K562 (cell line): ENCODE results near the gene EPHA2. TPM values are rescaled to one million over a fixed set of nuclear protein-coding genes. Genes with fewer than 3 reads are reported as not detected.

Experiments
- ATAC-seq: fragments of 200-7000 bp; cut with Tn5 transposase; 3 replicates; pipeline ENCODE4 v1.9.1; 2020; ENCODE audit warnings: moderate library complexity
- BruUV-seq: library from RNA; stranded (reverse); fragments of 400-500 nt; replicated peaks from 2 replicates; lab custom pipeline; 2021; lab: Mats Ljungman, UMichigan
- CTCF ChIA-PET: fragments of 300-600 bp; formaldehyde crosslinking; extraction: SDS; loops from one replicate; lab custom pipeline; 2021; ENCODE audit warnings: low intra/inter-chr PET ratio; lab: Yijun Ruan, JAX
- POLR2A ChIA-PET: fragments of 300-600, 350-650 bp; sonication (Branson Sonifier 250); formaldehyde crosslinking; extraction: SDS; loops from one replicate; lab custom pipeline; 2021; ENCODE audit warnings: antibody characterized with exemption, inconsistent platforms; lab: Yijun Ruan, JAX
- DNase-seq, 4 experiments: peaks; one replicate each; pipeline versions ENCODE4 v3.0.0 to v3.0.0-alpha.2; 2011 to 2018; ENCODE audit warnings: low spot score in 3 of 4, mixed read lengths in 3 of 4; ENCODE audit errors: extremely low read depth in 1 of 4
- FAIRE-seq: peaks from 2 replicates; lab custom pipeline; 2011; peaks lifted over from hg19 to GRCh38; lab: Jason Lieb, UNC
- H2AFZ ChIP-seq: 2 replicates; pipeline ENCODE4 v1.6.0; 2011; ENCODE audit warnings: low read depth, low read length, control low read depth, inconsistent platforms
- H3K27ac ChIP-seq: fragments of 200-600 bp; 3 replicates; pipeline ENCODE4 v1.8.0; 2011; ENCODE audit warnings: low read depth, mild to moderate bottlenecking, control low read depth, inconsistent platforms, low read length, moderate library complexity, mixed read lengths; ENCODE audit errors: extremely low read depth
- H3K27me3 ChIP-seq, 2 experiments: fragments of 300-600 bp in 1 of 2; 2 replicates in 1 of 2; 3 replicates in 1 of 2; pipeline versions ENCODE4 v1.6.0 to v1.8.0; 2011; ENCODE audit warnings: inconsistent platforms in 2 of 2, low read length in 2 of 2, mild to moderate bottlenecking in 1 of 2, mixed read lengths in 1 of 2, moderate library complexity in 1 of 2; ENCODE audit not compliant: control insufficient read depth in 2 of 2, insufficient read depth in 2 of 2
- H3K36me3 ChIP-seq: fragments of 300-600 bp; 3 replicates; pipeline ENCODE4 v1.8.0; 2011; ENCODE audit warnings: mild to moderate bottlenecking, low read length, inconsistent platforms; ENCODE audit not compliant: control insufficient read depth, insufficient read depth
- H3K4me1 ChIP-seq, 2 experiments: fragments of 200-600 bp in 1 of 2; replicated peaks in 1 of 2; 2 replicates in 1 of 2; 3 replicates in 1 of 2; pipeline versions ENCODE4 v1.5.1 to v1.8.0; 2011; ENCODE audit warnings: inconsistent platforms in 2 of 2, low read length in 2 of 2, mild to moderate bottlenecking in 1 of 2, mixed read lengths in 1 of 2, moderate library complexity in 1 of 2; ENCODE audit not compliant: control insufficient read depth in 2 of 2, insufficient read depth in 2 of 2
- H3K4me2 ChIP-seq: 2 replicates; pipeline ENCODE4 v1.6.1; 2011; ENCODE audit warnings: low read length, control low read depth, inconsistent platforms, mixed read lengths; ENCODE audit not compliant: insufficient read depth
- H3K4me3 ChIP-seq: fragments of 200-600 bp; sonication (generic), shearing (Covaris generic); 2 replicates; pipeline ENCODE4 v1.5.1; 2016; ENCODE audit warnings: control low read depth, inconsistent platforms
- H3K79me2 ChIP-seq: fragments of 200-600 bp; 3 replicates; pipeline ENCODE4 v1.8.0; 2011; ENCODE audit warnings: low read length, inconsistent platforms; ENCODE audit not compliant: control insufficient read depth, insufficient read depth
- H3K9ac ChIP-seq, 2 experiments: 2 replicates each; pipeline versions ENCODE4 v1.6.0 to v1.6.1; 2011; ENCODE audit warnings: low read depth in 2 of 2, low read length in 2 of 2, control low read depth in 1 of 2, inconsistent platforms in 1 of 2, mild to moderate bottlenecking in 1 of 2, mixed read lengths in 1 of 2; ENCODE audit not compliant: insufficient read depth in 1 of 2
- H3K9me1 ChIP-seq: one replicate; pipeline ENCODE4 v1.6.0; 2011; ENCODE audit warnings: inconsistent platforms, mild to moderate bottlenecking, low read length, moderate library complexity; ENCODE audit not compliant: control insufficient read depth, insufficient read depth
- H3K9me3 ChIP-seq: replicated peaks from 2 replicates; pipeline ENCODE4 v1.5.1; 2011; ENCODE audit warnings: low read depth, low read length, inconsistent platforms; ENCODE audit not compliant: control insufficient read depth, insufficient read depth
- H4K20me1 ChIP-seq: replicated peaks from 2 replicates; pipeline ENCODE4 v1.6.1; 2011; ENCODE audit warnings: low read length, inconsistent platforms, mixed read lengths; ENCODE audit not compliant: control insufficient read depth, insufficient read depth
- ADNP ChIP-seq: fragments of 200-800 bp; sonication (Bioruptor generic); IDR thresholded peaks from 2 replicates; pipeline ENCODE4 v1.6.1; 2016; ENCODE audit warnings: missing genetic modification characterization, missing compliant biosample characterization
- BCOR ChIP-seq: fragments of 450-650 bp; IDR thresholded peaks from 2 replicates; pipeline ENCODE4 v1.6.1; 2016
- BRD9 ChIP-seq: fragments of 450-650 bp; IDR thresholded peaks from 2 replicates; pipeline ENCODE4 v1.6.1; 2018; ENCODE audit warnings: low read depth; ENCODE audit not compliant: partially characterized antibody
- CBX3 ChIP-seq, 2 experiments: IDR thresholded peaks; 1 replicate in 1 of 2; 2 replicates in 1 of 2; pipeline ENCODE4 v1.6.1; 2012; ENCODE audit warnings: inconsistent platforms in 2 of 2, low read length in 2 of 2, borderline replicate concordance in 1 of 2, control low read depth in 1 of 2
- CHD4 ChIP-seq: fragments of 200-600 bp; sonication (generic); IDR thresholded peaks from 3 replicates; pipeline ENCODE4 v1.6.1; 2012; ENCODE audit warnings: low read depth, mild to moderate bottlenecking, mixed read lengths, low read length, inconsistent platforms; ENCODE audit not compliant: insufficient read depth, insufficient replicate concordance, poor library complexity, severe bottlenecking
- HDAC1 ChIP-seq, 2 experiments: fragments of 450-650 bp; IDR thresholded peaks; 2 replicates each; pipeline ENCODE4 v1.6.1; 2016 to 2017; ENCODE audit warnings: inconsistent platforms in 1 of 2, mild to moderate bottlenecking in 1 of 2, moderate library complexity in 1 of 2
- HDAC2 ChIP-seq: fragments of 450-650 bp; IDR thresholded peaks from 2 replicates; pipeline ENCODE4 v1.6.1; 2016; ENCODE audit warnings: mild to moderate bottlenecking
- KDM1A ChIP-seq, 2 experiments: fragments of 450-650 bp; IDR thresholded peaks; 2 replicates each; pipeline ENCODE4 v1.6.1; 2016; ENCODE audit warnings: mild to moderate bottlenecking in 2 of 2
- PHF20 ChIP-seq: fragments of 450-650 bp; IDR thresholded peaks from 2 replicates; pipeline ENCODE4 v1.6.1; 2018; ENCODE audit not compliant: partially characterized antibody
- POLR2B ChIP-seq: fragments of 450-650 bp; IDR thresholded peaks from 2 replicates; pipeline ENCODE4 v1.6.1; 2018; ENCODE audit warnings: low read depth; ENCODE audit not compliant: partially characterized antibody
- RBM25 ChIP-seq: fragments of 200-400 bp; formaldehyde crosslinking; IDR thresholded peaks from 2 replicates; pipeline ENCODE4 v1.6.1; 2018; ENCODE audit warnings: low read length, low read depth, moderate library complexity; ENCODE audit not compliant: severe bottlenecking
- RCOR1 ChIP-seq, 2 experiments: IDR thresholded peaks; 2 replicates each; pipeline ENCODE4 v1.6.1; 2012; ENCODE audit warnings: low read depth in 2 of 2, low read length in 2 of 2, borderline replicate concordance in 1 of 2, improper control_type of control experiment in 1 of 2
- SMARCA5 ChIP-seq: fragments of 450-650 bp; IDR thresholded peaks from 2 replicates; pipeline ENCODE4 v1.6.1; 2016
- TEAD4 ChIP-seq, 2 experiments: sonication (generic) in 1 of 2; formaldehyde crosslinking in 1 of 2; IDR thresholded peaks; 2 replicates each; pipeline versions ENCODE4 v1.6.1 to v1.8.0; 2012 to 2022; ENCODE audit warnings: borderline replicate concordance in 1 of 2, inconsistent platforms in 1 of 2, low read length in 1 of 2, mild to moderate bottlenecking in 1 of 2, missing genetic modification reagents in 1 of 2
- TGIF2 ChIP-seq: sonication (generic); formaldehyde crosslinking; IDR thresholded peaks from 2 replicates; pipeline ENCODE4 v1.8.1; 2022; ENCODE audit warnings: mild to moderate bottlenecking, missing genetic modification reagents, moderate library complexity
- ZFP36 ChIP-seq: fragments of 150-350 bp; IDR thresholded peaks from 2 replicates; pipeline ENCODE4 v1.6.1; 2018; ENCODE audit warnings: low read length, low read depth; ENCODE audit not compliant: partially characterized antibody
- ZNF143 ChIP-seq: sonication (generic); formaldehyde crosslinking; IDR thresholded peaks from 2 replicates; pipeline ENCODE4 v1.9.0; 2022; ENCODE audit warnings: mild to moderate bottlenecking, missing genetic modification reagents
- ZNF280A ChIP-seq: fragments of 450-650 bp; IDR thresholded peaks from 2 replicates; pipeline ENCODE4 v1.6.1; 2018; ENCODE audit warnings: mild to moderate bottlenecking, low read depth; ENCODE audit not compliant: partially characterized antibody
- WGBS: fragments of 100-300 bp; shearing (Covaris generic); methylation state at CpG from one replicate; pipeline ENCODE4 v1.1.6; 2016; ENCODE audit warnings: low coverage, mixed read lengths; ENCODE audit not compliant: insufficient coverage; ENCODE audit errors: missing lambda C conversion rate; 5-methylcytosine and 5-hydroxymethylcytosine counted together
- in situ Hi-C: fragments of 300-500 bp; cut with MboI; formaldehyde crosslinking; loops from 4 replicates; pipeline ENCODE4 v1.15.0; 2018; ENCODE audit warnings: inconsistent platforms, mixed read lengths
- intact Hi-C: fragments of 100-400 bp; cut with micrococcal nuclease; formaldehyde crosslinking; loops from 2 replicates; pipeline ENCODE4 v1.14.2; 2022
- polyA plus RNA-seq, 8 experiments: library from polyadenylated mRNA; depleted of rRNA in 4 of 8; stranded (reverse) in 5 of 8; unstranded in 3 of 8; fragments of >200 nt; fragmentation: Nextera tagmentation in 2 of 8; fragmentation: Illumina TruSeq in 1 of 8; extraction: Ambion mirVana in 2 of 8; extraction: Trizol in 1 of 8; gene quantifications; 2 replicates each; pipeline versions ENCODE4 v1.2.1 to v1.2.3, GENCODE V29; 2011 to 2014; ENCODE audit warnings: inconsistent platforms in 1 of 8, missing spikeins in 1 of 8
- total RNA-seq, 7 experiments: library from RNA; depleted of rRNA in 6 of 7; stranded (reverse); fragments of >200 nt in 6 of 7; fragmentation: Illumina TruSeq in 2 of 7; extraction: Trizol in 2 of 7; gene quantifications; 2 replicates each; pipeline versions ENCODE4 v1.2.1 to v1.2.3, GENCODE V29; 2011 to 2021; ENCODE audit warnings: low replicate concordance in 1 of 7

The EPHA2 gene
- total and polyA plus RNA-seq, 9 of the 15 experiments (the other 6 are each of a cell fraction or from before 2014, with no cell fraction given), result 0.04 to 0.40 (median 0.07) TPM; not detected in 4

- peak; percentile 96 for TF ChIP-seq RBM25
- peak in 1 of 2 experiments; percentile 60; a peak in 1 of 3 replicates for TF ChIP-seq CBX3 (IDR thresholded peaks at IDR 0.05; ENCODE audit: borderline replicate concordance in 1 of 2, low read length in 2 of 2)
- TF ChIP-seq RCOR1 (IDR thresholded peaks at IDR 0.05; ENCODE audit: borderline replicate concordance in 1 of 2, low read depth in 2 of 2, low read length in 2 of 2), result peak in 1 of 2 experiments; percentile 61; a peak in 1 of 4 replicates
- no peak for TF ChIP-seq TEAD4 (IDR thresholded peaks at IDR 0.05; ENCODE audit: low read length)
- TF ChIP-seq TEAD4 (CRISPR knock-in tag; IDR thresholded peaks at IDR 0.05; ENCODE audit: borderline replicate concordance), result no peak
- no peak for TF ChIP-seq ZNF280A
- peak; percentile 90 for TF ChIP-seq ADNP
- TF ChIP-seq ZNF143 (CRISPR knock-in tag), result no peak
- no peak for TF ChIP-seq POLR2B
- TF ChIP-seq BCOR, result peak; percentile 96
- peak; percentile 81 for TF ChIP-seq ZFP36
- TF ChIP-seq KDM1A (IDR thresholded peaks at IDR 0.05), result peak; percentile 80 to 85
- TF ChIP-seq TGIF2 (CRISPR knock-in tag), result no peak
- TF ChIP-seq HDAC2, result peak; percentile 63; the same call in 1 of the 2 replicates
- peak; percentile 69 for TF ChIP-seq BRD9
- 0 out of 4 replicates have a peak, but pooled peaks of 1 of the 2 experiments have one; percentile 7 for TF ChIP-seq HDAC1 (IDR thresholded peaks at IDR 0.05)
- peak; percentile 64 for TF ChIP-seq CHD4
- peak; percentile 82 for TF ChIP-seq SMARCA5
- TF ChIP-seq PHF20, result no peak
- TF ChIP-seq, all 486 proteins: peak for 12
- Histone ChIP-seq H3K9ac (no peak overlapping the region), H3K9me1 (no peaks in the 10 kb centered on the region), H3K4me3 (no peak overlapping the region), H3K4me1 (peaks cover 6 to 21% of the 10 kb centered on the region in 2 experiments; a peak in 4 of 5 replicates), H3K27me3 (peaks cover 6 to 33% of the 10 kb centered on the region in 2 experiments; a peak in 4 of 5 replicates), H2AFZ (no peak overlapping the region), H3K4me2 (no peak overlapping the region), H3K79me2 (no peaks in the 10 kb centered on the region), H3K27ac (no peak overlapping the region), H3K9me3 (no peaks in the 10 kb centered on the region), H3K36me3 (no peaks in the 10 kb centered on the region), H4K20me1 (no peaks in the 10 kb centered on the region)
- ChIA-PET CTCF (interaction anchor here (0.6 kb wide), 1 partner anchor 988 kb away, joined by 3 read pairs; no protein-coding TSS in a partner anchor), POLR2A (interaction anchor here (0.5 kb wide), 1 partner anchor 47 kb away, joined by 3 read pairs; no protein-coding TSS in a partner anchor)
- intact Hi-C loops (no loop called here), in situ Hi-C loops (no loop called here)
- DNase-seq (no peak), FAIRE-seq (no peak), ATAC-seq (no peak)
- BruUV-seq, result no TSS peak
- WGBS, result 14% methylated on average over 3 of the region's 3 CpGs
These were observed 30.4 kb downstream of the EPHA2 start for GRCh38 chr1:16125483-16125882.
